Colonic mucosa (tissue), 4 donors: ENCODE data around the gene TMEM163. TPM values are rescaled to one million over a fixed set of nuclear protein-coding genes. Genes with fewer than 3 reads are reported as not detected.

Experiments
- DNase-seq: peaks from one replicate; pipeline ENCODE4 v3.0.0-alpha.2; 2020
- H3K27ac ChIP-seq: fragments of 200-600 bp; one replicate; pipeline ENCODE4 v1.8.0; 2021
- H3K27me3 ChIP-seq: fragments of 200-600 bp; one replicate; pipeline ENCODE4 v1.8.0; 2021
- H3K36me3 ChIP-seq: fragments of 200-600 bp; one replicate; pipeline ENCODE4 v1.8.0; 2021
- H3K4me1 ChIP-seq: fragments of 200-600 bp; one replicate; pipeline ENCODE4 v1.8.0; 2021; ENCODE audit warnings: mild to moderate bottlenecking
- H3K4me3 ChIP-seq: fragments of 200-600 bp; one replicate; pipeline ENCODE4 v1.8.0; 2021
- H3K9ac ChIP-seq, 2 donors: one replicate each; pipeline ENCODE4 v1.7.0; 2013; ENCODE audit warnings: control low read depth in 2 of 2, low read depth in 2 of 2, low read length in 2 of 2
- H3K9me3 ChIP-seq: fragments of 200-600 bp; one replicate; pipeline ENCODE4 v1.8.0; 2021
- intact Hi-C: fragments of 100-400 bp; cut with DNase I; formaldehyde crosslinking; loops from one replicate; pipeline ENCODE4 v1.14.1; 2022
- total RNA-seq, 2 donors: library from RNA; stranded (reverse); fragmentation: NEBNext Ultra II Directional in 1 of 2; extraction: Animal tissue kit (Norgen Biotek cat#: 25700) in 1 of 2; gene quantifications; one replicate each; pipeline ENCODE4 v1.2.1, GENCODE V29; 2021
- TF ChIP-seq, protein P1 (sequence below): fragments of 200-600 bp; IDR thresholded peaks from one replicate; pipeline ENCODE4 v1.8.0; 2022; ENCODE audit warnings: antibody characterized with exemption, mild to moderate bottlenecking
- donor health status: healthy.
- donor health status: DM: no; HTN: no; CAD: no.
- donor health status: DM: no; HTN: no; CAD: no.

Gene TMEM163
- total RNA-seq, 2 donors from 2014 or later = 0.29 TPM; not detected in 1

DNA sequence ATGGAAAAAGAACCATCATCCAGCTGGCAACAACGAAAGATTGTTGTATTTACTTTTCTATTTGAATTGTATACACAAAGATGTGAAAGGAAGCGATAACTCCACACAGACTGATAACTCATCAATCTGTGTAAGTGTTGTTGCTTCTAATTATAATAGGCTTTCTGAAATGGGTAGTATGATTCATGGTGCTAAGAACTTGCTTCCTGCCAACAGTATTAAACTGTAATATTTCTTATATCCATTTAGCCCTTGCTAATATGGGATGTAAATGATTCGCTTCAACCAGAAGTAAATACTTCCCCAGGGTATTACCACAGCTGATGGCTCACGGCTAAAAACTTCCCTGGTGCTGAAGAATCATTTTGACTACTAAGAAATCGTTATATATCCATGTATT is 70.2 kb downstream of the TMEM163 start:
- DNase-seq = no peak
- Histone ChIP-seq H3K27ac (no peak overlapping the region), H3K9me3 (no peaks in the 10 kb centered on the region), H3K9ac (no peak overlapping the region), H3K4me1 (no peaks in the 10 kb centered on the region), H3K27me3 (no peaks in the 10 kb centered on the region), H3K4me3 (no peak overlapping the region), H3K36me3 (no peaks in the 10 kb centered on the region)
- intact Hi-C loops = no loop called here
- TF ChIP-seq, protein P1, sequence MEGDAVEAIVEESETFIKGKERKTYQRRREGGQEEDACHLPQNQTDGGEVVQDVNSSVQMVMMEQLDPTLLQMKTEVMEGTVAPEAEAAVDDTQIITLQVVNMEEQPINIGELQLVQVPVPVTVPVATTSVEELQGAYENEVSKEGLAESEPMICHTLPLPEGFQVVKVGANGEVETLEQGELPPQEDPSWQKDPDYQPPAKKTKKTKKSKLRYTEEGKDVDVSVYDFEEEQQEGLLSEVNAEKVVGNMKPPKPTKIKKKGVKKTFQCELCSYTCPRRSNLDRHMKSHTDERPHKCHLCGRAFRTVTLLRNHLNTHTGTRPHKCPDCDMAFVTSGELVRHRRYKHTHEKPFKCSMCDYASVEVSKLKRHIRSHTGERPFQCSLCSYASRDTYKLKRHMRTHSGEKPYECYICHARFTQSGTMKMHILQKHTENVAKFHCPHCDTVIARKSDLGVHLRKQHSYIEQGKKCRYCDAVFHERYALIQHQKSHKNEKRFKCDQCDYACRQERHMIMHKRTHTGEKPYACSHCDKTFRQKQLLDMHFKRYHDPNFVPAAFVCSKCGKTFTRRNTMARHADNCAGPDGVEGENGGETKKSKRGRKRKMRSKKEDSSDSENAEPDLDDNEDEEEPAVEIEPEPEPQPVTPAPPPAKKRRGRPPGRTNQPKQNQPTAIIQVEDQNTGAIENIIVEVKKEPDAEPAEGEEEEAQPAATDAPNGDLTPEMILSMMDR = no peak

DNA sequence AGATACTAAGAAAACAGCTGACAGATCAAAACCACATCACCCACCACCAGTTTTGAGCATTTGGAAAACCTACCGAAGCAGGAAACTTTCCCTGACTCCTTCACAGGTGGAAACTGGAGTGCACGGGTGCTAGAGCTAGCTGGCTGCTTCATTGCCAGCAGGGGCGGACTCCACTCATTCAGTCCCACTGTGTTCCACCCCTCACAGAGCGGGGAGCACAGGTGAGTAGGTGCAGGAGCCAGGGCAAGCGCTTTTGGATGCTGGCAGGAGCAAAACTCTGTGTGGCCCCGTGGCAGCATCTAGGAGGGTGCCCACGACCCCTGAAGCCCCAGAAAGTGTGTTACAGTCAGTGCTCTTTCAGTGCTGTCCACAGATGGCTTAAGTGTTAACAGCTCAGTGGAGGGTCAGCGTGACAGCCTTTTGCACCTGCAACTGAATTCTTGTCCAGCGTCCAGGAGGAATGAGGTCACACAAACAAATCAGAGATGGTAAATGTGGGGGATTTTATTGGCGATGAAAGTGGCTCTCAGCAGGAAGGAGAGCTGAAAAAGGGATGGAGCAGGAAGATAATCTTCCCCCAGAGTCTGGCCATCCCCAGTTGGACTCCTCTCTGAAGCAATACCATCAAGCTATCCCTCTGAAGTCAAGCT is 71.1 kb downstream of the TMEM163 start:
- no peaks in the 10 kb centered on the region for H3K36me3 ChIP-seq
- H3K27ac ChIP-seq = no peak overlapping the region
- H3K27me3 ChIP-seq = no peaks in the 10 kb centered on the region
- H3K4me1 ChIP-seq = no peaks in the 10 kb centered on the region
- no peak overlapping the region for H3K9ac ChIP-seq
- no peaks in the 10 kb centered on the region for H3K9me3 ChIP-seq
- TF ChIP-seq, protein P1 = no peak
- H3K4me3 ChIP-seq = no peak overlapping the region
- intact Hi-C loops = no loop called here
- DNase-seq = no peak

DNA sequence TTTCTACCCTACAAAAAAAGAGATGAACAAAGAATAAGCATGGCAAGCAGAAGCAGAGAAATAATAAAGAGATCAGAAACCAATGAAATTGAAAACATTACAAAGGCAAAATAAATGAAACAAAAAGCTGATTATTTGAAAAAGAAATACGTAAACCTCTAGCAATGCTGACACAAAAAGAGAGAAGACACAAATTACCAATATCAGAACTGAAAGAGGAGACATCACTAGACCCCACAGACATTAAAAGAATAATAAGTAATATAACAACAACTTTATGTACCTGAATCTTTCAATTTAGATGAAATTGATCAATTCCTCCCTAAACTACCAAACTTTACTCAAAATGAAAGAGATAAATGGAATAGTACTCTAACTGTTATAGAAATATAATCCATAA is 75.9 kb downstream of the TMEM163 start:
- no peak overlapping the region for H3K27ac ChIP-seq
- no peaks in the 10 kb centered on the region for H3K9me3 ChIP-seq
- H3K9ac ChIP-seq = no peak overlapping the region
- no peak for DNase-seq
- TF ChIP-seq, protein P1 = no peak
- H3K4me1 ChIP-seq = no peaks in the 10 kb centered on the region
- intact Hi-C loops = no loop called here
- no peak overlapping the region for H3K4me3 ChIP-seq
- no peaks in the 10 kb centered on the region for H3K27me3 ChIP-seq
- H3K36me3 ChIP-seq = no peaks in the 10 kb centered on the region

DNA sequence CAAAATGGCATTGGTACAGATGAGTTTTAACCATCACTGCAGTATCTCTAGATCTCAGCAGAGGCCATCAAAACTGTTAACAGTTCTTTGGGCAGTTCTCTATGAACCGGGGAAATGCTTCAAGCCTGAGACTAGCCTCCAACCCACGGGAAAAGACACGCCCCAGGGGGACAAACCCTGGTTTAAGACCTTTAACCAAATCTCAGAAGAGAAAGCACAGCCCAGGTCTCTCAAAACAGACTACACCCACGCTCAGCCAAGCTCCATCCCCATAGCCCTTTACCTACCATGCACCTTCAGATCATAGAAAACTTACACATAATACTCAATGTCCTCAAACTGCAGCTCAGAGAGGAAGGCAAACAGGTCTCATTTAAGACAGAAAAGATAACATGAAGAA is 78.3 kb downstream of the TMEM163 start:
- no peaks in the 10 kb centered on the region for H3K27me3 ChIP-seq
- no peaks in the 10 kb centered on the region for H3K4me1 ChIP-seq
- TF ChIP-seq, protein P1 = no peak
- H3K9ac ChIP-seq = no peak overlapping the region
- no peaks in the 10 kb centered on the region for H3K9me3 ChIP-seq
- intact Hi-C loops = no loop called here
- DNase-seq = no peak
- H3K27ac ChIP-seq = no peak overlapping the region
- H3K4me3 ChIP-seq = no peak overlapping the region
- no peaks in the 10 kb centered on the region for H3K36me3 ChIP-seq

DNA sequence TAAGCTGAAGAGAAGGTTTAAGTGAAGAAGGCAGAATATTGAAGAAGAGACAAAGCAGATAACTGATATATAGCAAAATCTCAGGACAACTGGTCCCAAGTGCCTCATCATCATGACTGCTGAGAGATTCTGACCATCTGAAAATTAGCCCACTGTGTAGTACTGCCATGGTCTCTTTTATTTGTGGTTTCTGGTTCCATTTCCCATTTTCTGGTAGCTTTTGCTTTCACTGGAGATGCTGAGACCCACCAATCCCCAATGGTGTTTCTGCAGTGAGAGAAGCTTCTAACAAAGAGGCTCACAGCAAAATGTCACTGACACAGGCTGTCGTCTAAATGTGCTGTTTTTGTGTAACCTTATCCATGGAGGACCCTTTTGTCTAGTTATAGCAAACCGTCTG is 79.5 kb downstream of the TMEM163 start:
- no peaks in the 10 kb centered on the region for H3K9me3 ChIP-seq
- TF ChIP-seq, protein P1 = no peak
- no peaks in the 10 kb centered on the region for H3K36me3 ChIP-seq
- H3K27ac ChIP-seq = no peak overlapping the region
- no peaks in the 10 kb centered on the region for H3K4me1 ChIP-seq
- no peak overlapping the region for H3K4me3 ChIP-seq
- no peaks in the 10 kb centered on the region for H3K27me3 ChIP-seq
- intact Hi-C loops = no loop called here
- H3K9ac ChIP-seq = no peak overlapping the region
- no peak for DNase-seq
